Astrocyte (in vitro differentiated cells and primary cell): ENCODE data around the gene METTL24. TPM values are rescaled to one million over a fixed set of nuclear protein-coding genes. Genes with fewer than 3 reads are reported as not detected.

Experiments
- DNase-seq: peaks from one replicate; pipeline ENCODE4 v3.0.0-alpha.2; 2010; ENCODE audit warnings: low read depth
- FAIRE-seq: peaks from 2 replicates; lab custom pipeline; 2011; peaks lifted over from hg19 to GRCh38; lab: Jason Lieb, UNC
- H2AFZ ChIP-seq: 2 replicates; pipeline ENCODE4 v1.6.0; 2012; ENCODE audit warnings: low read depth, low read length, inconsistent platforms
- H3K27ac ChIP-seq: 2 replicates; pipeline ENCODE4 v1.5.1; 2011; ENCODE audit warnings: low read depth, low read length, inconsistent platforms
- H3K27me3 ChIP-seq: 2 replicates; pipeline ENCODE4 v1.6.0; 2011; ENCODE audit warnings: low read length, inconsistent platforms; ENCODE audit not compliant: insufficient read depth
- H3K36me3 ChIP-seq: 2 replicates; pipeline ENCODE4 v1.5.1; 2011; ENCODE audit warnings: low read length, inconsistent platforms; ENCODE audit not compliant: insufficient read depth
- H3K4me1 ChIP-seq: 2 replicates; pipeline ENCODE4 v1.5.1; 2011; ENCODE audit warnings: low read length, inconsistent platforms; ENCODE audit not compliant: insufficient read depth
- H3K4me2 ChIP-seq: 2 replicates; pipeline ENCODE4 v1.6.0; 2012; ENCODE audit warnings: low read length, inconsistent platforms
- H3K4me3 ChIP-seq: 2 replicates; pipeline ENCODE4 v1.5.1; 2011; ENCODE audit warnings: low read depth, mild to moderate bottlenecking, low read length, inconsistent platforms; ENCODE audit not compliant: insufficient read depth
- H3K79me2 ChIP-seq: 2 replicates; pipeline ENCODE4 v1.6.0; 2012; ENCODE audit warnings: mild to moderate bottlenecking, low read length, inconsistent platforms; ENCODE audit not compliant: insufficient read depth
- H3K9ac ChIP-seq: 2 replicates; pipeline ENCODE4 v1.6.0; 2012; ENCODE audit warnings: mild to moderate bottlenecking, low read length, inconsistent platforms
- H3K9me3 ChIP-seq: 2 replicates; pipeline ENCODE4 v1.5.1; 2012; ENCODE audit warnings: low read depth, mild to moderate bottlenecking, low read length, inconsistent platforms; ENCODE audit not compliant: insufficient read depth
- H4K20me1 ChIP-seq: 2 replicates; pipeline ENCODE4 v1.6.0; 2012; ENCODE audit warnings: low read length, inconsistent platforms; ENCODE audit not compliant: insufficient read depth
- H3K27ac Mint-ChIP-seq: one replicate; pipeline ENCODE4 v1.8.0; 2021; ENCODE audit warnings: mild to moderate bottlenecking, mixed read lengths; ENCODE audit not compliant: unreplicated experiment
- H3K27me3 Mint-ChIP-seq: one replicate; pipeline ENCODE4 v1.8.0; 2021; ENCODE audit warnings: low read depth, mixed read lengths; ENCODE audit not compliant: unreplicated experiment
- H3K36me3 Mint-ChIP-seq: one replicate; pipeline ENCODE4 v1.8.0; 2021; ENCODE audit warnings: low read depth, mixed read lengths; ENCODE audit not compliant: unreplicated experiment
- H3K4me1 Mint-ChIP-seq: one replicate; pipeline ENCODE4 v1.8.0; 2021; ENCODE audit warnings: low read depth, mixed read lengths; ENCODE audit not compliant: unreplicated experiment
- H3K4me3 Mint-ChIP-seq: one replicate; pipeline ENCODE4 v1.8.0; 2021; ENCODE audit warnings: mild to moderate bottlenecking, moderate library complexity, mixed read lengths; ENCODE audit not compliant: unreplicated experiment
- H3K9me3 Mint-ChIP-seq: one replicate; pipeline ENCODE4 v1.8.0; 2021; ENCODE audit warnings: mild to moderate bottlenecking, mixed read lengths; ENCODE audit not compliant: unreplicated experiment
- CTCF ChIP-seq: IDR thresholded peaks from 2 replicates; pipeline ENCODE4 v1.5.1; 2011; ENCODE audit warnings: low read depth, mild to moderate bottlenecking, inconsistent platforms, low read length, moderate library complexity; ENCODE audit not compliant: insufficient read depth
- EZH2 ChIP-seq: IDR thresholded peaks from 2 replicates; pipeline ENCODE4 v1.6.1; 2012; ENCODE audit warnings: mild to moderate bottlenecking, low read length, inconsistent platforms; ENCODE audit not compliant: insufficient read depth
- total RNA-seq: library from RNA; stranded (reverse); gene quantifications from 2 replicates; pipeline ENCODE4 v1.2.1, GENCODE V29; 2021

Gene METTL24
- total RNA-seq, 1 donor from 2014 or later, result 0.75 TPM

- Histone ChIP-seq H3K4me1 (peaks cover 7% of the 10 kb centered on the region), H3K27ac (no peak overlapping the region), H3K9ac (no peak overlapping the region), H4K20me1 (no peaks in the 10 kb centered on the region), H3K27me3 (no peaks in the 10 kb centered on the region), H3K4me2 (peak overlapping the region; percentile 15), H3K36me3 (no peaks in the 10 kb centered on the region), H2AFZ (no peak overlapping the region), H3K4me3 (no peak overlapping the region), H3K79me2 (no peaks in the 10 kb centered on the region), H3K9me3 (no peaks in the 10 kb centered on the region)
- Mint-ChIP-seq H3K36me3 (no peaks in the 10 kb centered on the region), H3K4me1 (peaks cover 30% of the 10 kb centered on the region), H3K27ac (no peak overlapping the region), H3K27me3 (peaks cover 3% of the 10 kb centered on the region), H3K9me3 (no peaks in the 10 kb centered on the region), H3K4me3 (no peak overlapping the region)
- FAIRE-seq (peak; percentile 92), DNase-seq (peak; percentile 83)
- no peak for TF ChIP-seq EZH2
- no peak for TF ChIP-seq CTCF
Measured at GRCh38 chr6:110328259-110328658, 29.9 kb downstream of the METTL24 start.

DNA sequence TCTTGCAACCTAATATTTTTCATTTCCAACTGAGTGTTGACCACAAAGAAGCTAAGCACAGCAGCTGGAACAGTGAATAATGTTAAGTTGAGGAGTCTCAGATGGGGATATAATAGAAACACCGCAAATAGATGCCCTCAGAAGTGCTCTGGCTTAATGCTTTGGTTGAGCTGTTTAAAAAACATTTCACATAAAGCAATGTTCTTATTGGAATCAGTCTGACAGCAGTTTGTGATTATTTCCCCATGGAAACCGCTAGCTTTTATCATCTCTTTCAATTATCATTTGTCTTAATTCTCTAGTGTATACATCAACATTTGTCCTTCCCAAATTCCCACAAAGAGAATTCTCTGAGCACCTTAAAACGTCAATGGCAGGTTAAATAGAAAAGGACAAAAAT, 30.8 kb downstream of the METTL24 start:
- Mint-ChIP-seq H3K27me3 (peaks cover 4% of the 10 kb centered on the region), H3K27ac (no peak overlapping the region), H3K36me3 (no peaks in the 10 kb centered on the region), H3K9me3 (no peaks in the 10 kb centered on the region), H3K4me3 (no peak overlapping the region), H3K4me1 (peaks cover 33% of the 10 kb centered on the region)
- no peaks in the 10 kb centered on the region for H3K9me3 ChIP-seq
- no peaks in the 10 kb centered on the region for H3K27me3 ChIP-seq
- H4K20me1 ChIP-seq, result no peaks in the 10 kb centered on the region
- TF ChIP-seq CTCF (no peak), EZH2 (no peak)
- DNase-seq (no peak), FAIRE-seq (no peak)
- H3K4me1 ChIP-seq, result peaks cover 7% of the 10 kb centered on the region
- no peak overlapping the region for H2AFZ ChIP-seq
- no peak overlapping the region for H3K4me2 ChIP-seq
- no peak overlapping the region for H3K4me3 ChIP-seq
- no peaks in the 10 kb centered on the region for H3K79me2 ChIP-seq
- H3K27ac ChIP-seq, result no peak overlapping the region
- no peak overlapping the region for H3K9ac ChIP-seq
- H3K36me3 ChIP-seq, result no peaks in the 10 kb centered on the region

DNA sequence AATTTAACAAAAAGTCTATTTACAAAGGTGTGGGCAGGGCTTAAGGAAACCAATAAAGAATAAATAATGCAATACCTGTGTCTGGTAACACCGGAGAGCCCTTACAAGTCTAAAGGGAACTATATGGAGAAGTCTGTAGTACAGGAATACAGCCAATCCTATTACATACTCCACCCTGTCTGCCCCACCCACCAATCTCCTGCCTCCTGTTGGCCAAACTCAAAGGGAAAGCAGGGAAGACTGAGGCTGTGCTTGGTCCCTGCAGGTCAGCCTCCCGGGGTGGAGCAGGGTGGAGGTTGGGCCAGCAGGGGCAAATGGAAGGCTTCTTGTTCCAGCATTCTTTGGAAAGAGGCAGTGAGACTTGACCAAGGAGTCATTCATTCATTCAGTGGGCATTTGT, 31.5 kb downstream of the METTL24 start:
- Histone ChIP-seq H3K27me3 (no peaks in the 10 kb centered on the region), H3K4me3 (no peak overlapping the region), H3K4me2 (no peak overlapping the region), H3K79me2 (no peaks in the 10 kb centered on the region), H3K36me3 (no peaks in the 10 kb centered on the region), H3K9ac (no peak overlapping the region), H3K9me3 (no peaks in the 10 kb centered on the region), H3K4me1 (peaks cover 7% of the 10 kb centered on the region), H2AFZ (no peak overlapping the region), H4K20me1 (no peaks in the 10 kb centered on the region), H3K27ac (no peak overlapping the region)
- H3K9me3 Mint-ChIP-seq, result no peaks in the 10 kb centered on the region
- H3K4me1 Mint-ChIP-seq, result peaks cover 29% of the 10 kb centered on the region
- peaks cover 7% of the 10 kb centered on the region for H3K27me3 Mint-ChIP-seq
- TF ChIP-seq EZH2 (no peak), CTCF (no peak)
- DNase-seq, result no peak
- H3K27ac Mint-ChIP-seq, result no peak overlapping the region
- H3K36me3 Mint-ChIP-seq, result no peaks in the 10 kb centered on the region
- no peak for FAIRE-seq
- H3K4me3 Mint-ChIP-seq, result no peak overlapping the region
